Natural killer cell (primary cell): ENCODE results near the gene MYO16. TPM values are rescaled to one million over a fixed set of nuclear protein-coding genes. Genes with fewer than 3 reads are reported as not detected.

Experiments
- ATAC-seq, 3 donors: fragments of 150-1000 bp in 2 of 3; fragments of 200-7000 bp in 1 of 3; cut with Tn5 transposase; 1 replicate in 1 of 3; 2 replicates in 2 of 3; pipeline ENCODE4 v1.10.0; 2021; ENCODE audit warnings: mild to moderate bottlenecking in 2 of 3, moderate library complexity in 2 of 3
- DNase-seq, 2 donors: peaks; one replicate each; pipeline versions ENCODE4 v3.0.0 to v3.0.0-alpha.2; 2013 to 2021; ENCODE audit warnings: mixed read lengths in 1 of 2
- H3K27ac ChIP-seq: one replicate; pipeline ENCODE4 v1.5.1; 2013; ENCODE audit warnings: mild to moderate bottlenecking, low read length
- H3K27me3 ChIP-seq: one replicate; pipeline ENCODE4 v1.6.1; 2013; ENCODE audit warnings: low read length; ENCODE audit not compliant: control insufficient read depth, insufficient read depth
- H3K36me3 ChIP-seq: one replicate; pipeline ENCODE4 v1.6.1; 2013; ENCODE audit warnings: low read length; ENCODE audit not compliant: control insufficient read depth, insufficient read depth
- H3K4me1 ChIP-seq: one replicate; pipeline ENCODE4 v1.6.1; 2013; ENCODE audit warnings: low read length; ENCODE audit not compliant: control insufficient read depth, insufficient read depth
- H3K4me3 ChIP-seq: one replicate; pipeline ENCODE4 v1.5.1; 2013; ENCODE audit warnings: low read length
- H3K9me3 ChIP-seq: one replicate; pipeline ENCODE4 v1.6.1; 2013; ENCODE audit warnings: low read length; ENCODE audit not compliant: control insufficient read depth, insufficient read depth
- H3K27ac Mint-ChIP-seq, 2 donors: one replicate each; pipeline ENCODE4 v1.8.0; 2022; ENCODE audit warnings: mild to moderate bottlenecking in 2 of 2, mixed read lengths in 2 of 2, moderate library complexity in 1 of 2
- H3K27me3 Mint-ChIP-seq, 2 donors: one replicate each; pipeline ENCODE4 v1.8.0; 2022; ENCODE audit warnings: low read depth in 2 of 2, mixed read lengths in 2 of 2
- H3K36me3 Mint-ChIP-seq: one replicate; pipeline ENCODE4 v1.8.0; 2022; ENCODE audit warnings: mixed read lengths
- H3K4me1 Mint-ChIP-seq, 2 donors: one replicate each; pipeline ENCODE4 v1.8.0; 2022; ENCODE audit warnings: mixed read lengths in 2 of 2
- H3K4me3 Mint-ChIP-seq: one replicate; pipeline ENCODE4 v1.8.0; 2022; ENCODE audit warnings: mild to moderate bottlenecking, moderate library complexity, mixed read lengths
- H3K9me3 Mint-ChIP-seq, 2 donors: one replicate each; pipeline ENCODE4 v1.8.0; 2022; ENCODE audit warnings: mixed read lengths in 2 of 2
- CTCF ChIP-seq: fragments of 200-600 bp; IDR thresholded peaks from one replicate; pipeline ENCODE4 v1.8.0; 2022; ENCODE audit warnings: antibody characterized with exemption
- WGBS: methylation state at CpG from one replicate; pipeline ENCODE4 v1.1.7; 2013; ENCODE audit warnings: missing lambda C conversion rate; ENCODE audit not compliant: insufficient coverage; 5-methylcytosine and 5-hydroxymethylcytosine counted together
- intact Hi-C: fragments of 100-400 bp; cut with micrococcal nuclease; formaldehyde crosslinking; loops from one replicate; pipeline ENCODE4 v1.14.2; 2022
- total RNA-seq, 4 donors: library from RNA; stranded (reverse); fragments of 120-200 nt in 1 of 4; gene quantifications; one replicate each; pipeline versions ENCODE4 v1.2.3 to v1.2.4, GENCODE V29; 2013 to 2022

MYO16 gene
- total RNA-seq, 3 donors from 2014 or later (not counting 1 experiment from before 2014, with no cell fraction given): 0.28 TPM; not detected in 2

- ATAC-seq (no peak), DNase-seq (no peak)
- Histone ChIP-seq H3K27me3 (no peaks in the 10 kb centered on the region), H3K4me3 (no peak overlapping the region), H3K36me3 (no peaks in the 10 kb centered on the region), H3K9me3 (no peaks in the 10 kb centered on the region), H3K27ac (no peak overlapping the region), H3K4me1 (peaks cover 8% of the 10 kb centered on the region)
- no peaks in the 10 kb centered on the region for H3K36me3 Mint-ChIP-seq
- peaks cover 0 to 2% of the 10 kb centered on the region in 2 donors for H3K9me3 Mint-ChIP-seq
- H3K27ac Mint-ChIP-seq: no peak overlapping the region
- intact Hi-C loops: no loop called here
- peaks cover 0 to 2% of the 10 kb centered on the region in 2 donors for H3K27me3 Mint-ChIP-seq
- H3K4me3 Mint-ChIP-seq: no peak overlapping the region
- WGBS: 91% methylated on average over 1 of the region's 3 CpGs
- TF ChIP-seq CTCF: no peak
- H3K4me1 Mint-ChIP-seq: peaks cover 32 to 37% of the 10 kb centered on the region in 2 donors
These were observed 627.7 kb downstream of the MYO16 start for GRCh38 chr13:109256866-109257760.
